Stimulated activated CD8-positive, alpha-beta memory T cell treated with anti-CD3 and anti-CD28 coated beads, Interleukin-4, amount 100 ng/mL, for 1 hour (primary cell): ENCODE results near the gene PGAP6.
"Not testable (repeated sequence)": the region's sequence is repeated elsewhere in the genome, so short reads cannot be mapped to it uniquely, and the experiment has no call there.

ENCODE experiments used
- DNase-seq, 2 donors: peaks; one replicate each; pipeline ENCODE4 v3.0.0-alpha.2; 2020; ENCODE audit warnings: low read depth in 2 of 2, low spot score in 1 of 2

PGAP6 gene, protein sequence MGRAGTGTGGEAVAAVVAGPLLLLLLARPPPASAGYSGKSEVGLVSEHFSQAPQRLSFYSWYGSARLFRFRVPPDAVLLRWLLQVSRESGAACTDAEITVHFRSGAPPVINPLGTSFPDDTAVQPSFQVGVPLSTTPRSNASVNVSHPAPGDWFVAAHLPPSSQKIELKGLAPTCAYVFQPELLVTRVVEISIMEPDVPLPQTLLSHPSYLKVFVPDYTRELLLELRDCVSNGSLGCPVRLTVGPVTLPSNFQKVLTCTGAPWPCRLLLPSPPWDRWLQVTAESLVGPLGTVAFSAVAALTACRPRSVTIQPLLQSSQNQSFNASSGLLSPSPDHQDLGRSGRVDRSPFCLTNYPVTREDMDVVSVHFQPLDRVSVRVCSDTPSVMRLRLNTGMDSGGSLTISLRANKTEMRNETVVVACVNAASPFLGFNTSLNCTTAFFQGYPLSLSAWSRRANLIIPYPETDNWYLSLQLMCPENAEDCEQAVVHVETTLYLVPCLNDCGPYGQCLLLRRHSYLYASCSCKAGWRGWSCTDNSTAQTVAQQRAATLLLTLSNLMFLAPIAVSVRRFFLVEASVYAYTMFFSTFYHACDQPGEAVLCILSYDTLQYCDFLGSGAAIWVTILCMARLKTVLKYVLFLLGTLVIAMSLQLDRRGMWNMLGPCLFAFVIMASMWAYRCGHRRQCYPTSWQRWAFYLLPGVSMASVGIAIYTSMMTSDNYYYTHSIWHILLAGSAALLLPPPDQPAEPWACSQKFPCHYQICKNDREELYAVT

GRCh38 chr16:381789-382717, at the start of gene PGAP6:
PGAP6 (minus strand) TSS chr16:381978; CDS start chr16:381821, 157 bp downstream.
- DNase-seq = peak in 1 of 2 donors; percentile 53

- no peak for DNase-seq
Measured at GRCh38 chr16:430904-431303, 49.1 kb upstream of the PGAP6 start.

GRCh38 chr16:427250-427649, 45.5 kb upstream of the PGAP6 start:
- no peak for DNase-seq

GRCh38 chr16:426906-427249, 45.1 kb upstream of the PGAP6 start:
- DNase-seq = no peak

GRCh38 chr16:426115-426905, 44.5 kb upstream of the PGAP6 start:
- no peak for DNase-seq

- DNase-seq = peak in 1 of 2 donors; percentile 5
Measured at GRCh38 chr16:425740-426114, 43.9 kb upstream of the PGAP6 start.

GRCh38 chr16:425082-425718, 43.4 kb upstream of the PGAP6 start, which contains the start of gene RAB11FIP3:
RAB11FIP3 (plus strand) TSS chr16:425649; CDS start chr16:426007, 358 bp downstream.
- DNase-seq = peak; percentile 68 to 69

DNA sequence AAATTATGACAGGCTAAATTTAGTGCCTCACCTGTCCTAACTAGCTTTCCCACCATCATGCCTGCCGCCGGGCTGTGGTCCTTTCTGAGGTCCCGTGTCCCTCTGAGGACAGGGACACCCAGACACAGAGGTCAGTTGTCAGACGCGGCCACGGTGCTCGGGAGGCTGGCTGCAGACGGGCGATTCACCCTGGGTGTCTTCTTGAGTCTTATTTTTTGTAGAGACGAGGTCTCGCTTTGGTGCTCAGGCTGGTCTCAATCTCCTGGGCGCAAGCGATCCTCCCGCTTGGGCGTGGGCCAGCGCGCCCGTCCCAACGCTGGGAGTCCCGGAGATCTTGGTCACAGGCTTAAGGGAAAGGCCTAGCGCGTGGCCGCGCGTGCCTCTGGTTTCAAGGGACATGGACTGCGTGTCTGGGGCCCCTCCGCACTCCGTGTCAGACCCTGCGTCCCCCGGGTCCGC, 42.9 kb upstream of the PGAP6 start:
- DNase-seq = no peak

DNA sequence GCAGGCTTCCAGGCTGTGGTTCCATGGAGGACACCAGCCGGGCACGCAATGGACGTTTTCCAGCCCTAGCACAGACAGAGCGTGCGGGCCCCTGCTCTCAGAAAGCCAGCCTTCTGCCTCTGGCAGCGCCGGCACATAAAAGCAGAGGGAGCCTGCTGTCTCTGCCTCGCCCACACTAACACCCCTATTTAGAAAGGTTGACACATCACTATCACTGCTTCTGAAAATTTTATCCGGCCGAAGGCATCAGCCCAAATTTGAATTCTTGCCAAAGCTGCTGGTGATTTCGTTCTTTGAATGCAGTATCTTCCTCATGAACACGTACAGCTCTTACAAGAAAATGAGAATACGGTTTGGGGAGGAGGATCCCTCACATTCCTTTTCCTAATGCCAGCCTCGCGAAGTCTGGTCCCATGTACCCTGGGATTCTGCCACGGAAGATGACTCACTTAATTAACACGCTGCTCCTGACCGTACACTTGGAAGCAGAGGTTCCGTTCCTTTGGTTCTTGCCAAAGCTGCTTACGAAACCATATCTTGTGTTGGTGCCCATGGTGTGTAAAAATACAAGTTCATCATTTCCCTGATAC, 42.4 kb upstream of the PGAP6 start:
- DNase-seq = no peak

DNA sequence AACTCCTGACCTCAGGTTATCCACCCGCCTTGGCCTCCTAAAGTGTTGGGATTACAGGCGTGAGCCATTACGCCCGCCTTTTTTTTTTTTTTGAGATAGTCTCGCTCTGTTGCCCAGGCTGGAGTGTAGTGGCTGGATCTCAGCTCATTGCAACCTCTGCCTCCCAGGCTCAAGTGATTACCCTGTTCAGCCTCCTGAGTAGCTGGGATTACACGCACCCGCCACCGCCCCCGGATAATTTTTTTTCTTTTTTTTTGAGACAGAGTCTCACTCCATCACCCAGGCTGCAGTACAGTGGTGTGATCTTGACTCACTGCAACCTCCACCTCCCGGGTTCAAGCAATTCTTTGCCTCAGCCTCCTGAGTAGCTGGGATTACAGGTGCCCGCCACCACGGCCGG, 40.4 kb upstream of the PGAP6 start:
- DNase-seq = not testable (repeated sequence)

DNA sequence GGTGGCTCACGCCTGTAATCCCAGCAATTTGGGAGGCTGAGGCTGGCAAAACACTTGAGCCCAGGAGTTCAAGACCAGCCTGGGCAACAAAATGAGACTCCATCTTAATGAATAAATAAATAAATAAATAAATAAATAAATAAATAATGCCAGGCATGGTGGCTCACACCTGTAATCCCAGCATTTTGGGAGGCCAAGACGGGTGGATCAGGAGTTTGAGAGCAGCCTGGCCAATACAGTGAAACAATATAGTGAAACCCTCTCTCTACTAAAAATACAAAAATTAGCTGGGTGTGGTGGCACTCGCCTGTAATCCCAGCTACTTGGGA, 33.4 kb upstream of the PGAP6 start:
- DNase-seq = not testable (repeated sequence)

DNA sequence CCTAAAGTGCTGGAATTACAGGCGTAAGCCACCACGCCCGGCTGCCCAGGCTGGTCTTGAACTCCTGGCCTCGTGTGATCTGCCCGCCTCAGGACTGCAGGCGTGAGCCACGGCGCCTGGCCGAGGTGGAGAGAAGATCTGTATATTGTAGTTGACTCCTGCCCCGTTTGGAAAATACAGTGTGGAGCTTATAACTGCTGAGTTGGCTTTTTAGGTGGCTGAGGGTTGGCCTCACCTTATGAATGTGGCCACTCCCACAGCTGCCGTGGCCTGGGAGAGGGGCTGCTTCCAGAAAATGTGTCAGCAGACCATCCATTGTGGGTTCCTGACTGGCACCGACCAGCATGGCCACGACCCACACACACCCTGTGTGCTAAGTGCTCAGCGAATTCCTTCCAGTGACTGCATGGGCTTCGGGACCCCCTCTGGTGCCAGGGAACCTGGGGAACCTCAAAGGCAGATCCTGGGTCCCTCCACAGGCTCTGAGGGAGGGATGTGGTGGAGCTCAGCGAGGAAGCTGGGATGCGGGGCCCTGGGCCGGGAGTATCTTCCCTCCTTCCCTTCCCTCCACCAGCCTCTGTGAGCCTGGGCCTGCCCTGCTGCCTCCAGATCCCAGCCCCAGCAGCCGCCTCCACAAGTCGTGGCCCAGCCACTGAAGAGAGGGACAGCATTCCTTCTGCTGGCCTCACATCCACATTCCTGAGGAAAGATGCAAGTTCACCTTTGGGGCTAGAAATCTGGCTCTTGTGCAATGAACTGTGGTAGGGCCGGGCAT, 32.8 kb upstream of the PGAP6 start:
- DNase-seq = no peak

DNA sequence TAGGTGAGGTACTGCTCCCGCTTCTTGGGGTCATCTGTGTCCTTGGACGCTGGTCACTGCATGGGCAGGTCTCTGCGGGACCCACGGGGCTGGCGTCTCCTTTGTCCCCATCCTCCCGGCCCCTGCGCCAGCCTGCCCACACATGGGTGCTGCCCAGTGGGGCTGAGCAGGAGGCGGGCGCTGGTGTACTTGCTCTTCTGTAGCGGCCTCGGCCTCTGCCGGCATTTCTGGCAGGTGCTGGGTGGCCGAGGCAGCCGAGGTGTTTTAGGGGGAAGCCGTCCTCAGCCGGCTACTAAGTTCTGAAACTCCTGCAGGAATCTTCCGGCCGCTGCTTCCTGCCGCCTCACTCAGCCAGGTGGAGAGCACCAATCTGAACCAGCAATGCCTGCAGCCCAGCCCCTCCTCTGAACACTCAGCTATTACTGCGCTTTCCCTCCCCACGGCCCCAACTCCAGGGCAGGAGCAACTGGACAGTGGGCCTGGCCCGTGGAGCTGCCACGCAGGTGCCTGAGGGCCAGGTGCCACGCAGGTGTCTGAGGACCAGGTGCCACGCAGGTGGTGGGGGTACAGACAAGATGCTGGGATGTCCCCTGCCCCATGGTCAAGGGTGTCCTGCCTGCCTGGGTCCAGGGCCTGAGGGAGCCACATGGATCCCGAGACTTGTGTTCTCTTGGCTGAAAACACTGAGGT, 29.9 kb upstream of the PGAP6 start:
- DNase-seq = no peak

- DNase-seq = no peak
Measured at GRCh38 chr16:410516-411178, 28.9 kb upstream of the PGAP6 start.

DNA sequence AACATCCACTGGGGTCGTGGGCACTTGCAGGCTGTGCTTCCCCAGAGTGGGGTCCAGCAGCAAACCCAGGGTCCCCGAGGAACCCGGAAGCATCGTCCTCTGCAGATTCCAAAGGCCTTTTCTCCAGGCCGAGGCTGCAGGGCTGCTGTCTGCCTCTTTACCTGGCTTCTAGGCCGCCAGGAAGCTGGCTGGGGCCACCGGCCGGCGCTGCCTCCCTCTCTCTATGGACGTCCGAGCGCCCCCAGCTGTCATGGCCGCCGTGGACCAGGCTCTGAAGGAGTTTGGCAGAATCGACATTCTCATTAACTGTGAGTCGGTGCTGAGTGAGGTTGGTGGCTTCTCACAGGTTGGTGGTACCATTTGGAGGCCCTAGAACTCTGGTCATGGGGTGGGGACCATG, 25.5 kb upstream of the PGAP6 start:
- no peak for DNase-seq

- DNase-seq = no peak
Measured at GRCh38 chr16:405548-406506, 24.0 kb upstream of the PGAP6 start.
